Measurements from ENCODE around the gene XG.

Gene XG

GRCh38 chrX:2715066-2715600, 36.7 kb upstream of the XG start:
- Histone ChIP-seq H3K9me3 (replicated peaks in 1 of 2; ENCODE audit: control insufficient read depth in 2 of 2, insufficient read depth in 1 of 2, low read depth in 1 of 2, low read length in 2 of 2) (peaks cover 0 to 4% of the 10 kb centered on the region in 2 donors), H2BK12ac (ENCODE audit: low read length) (no peak overlapping the region), H3K9ac (ENCODE audit: low read depth, low read length, poor library complexity) (no peak overlapping the region), H3K18ac (ENCODE audit: low read length) (no peak overlapping the region), H3K4me3 (ENCODE audit: low read length in 2 of 2) (no peak overlapping the region), H3K27ac (replicated peaks; ENCODE audit: low read length) (no peak overlapping the region), H2AFZ (ENCODE audit: low read length) (no peak overlapping the region), H2AK5ac (ENCODE audit: low read depth, low read length) (no peak overlapping the region), H2BK5ac (ENCODE audit: low read length) (no peak overlapping the region), H2BK120ac (ENCODE audit: low read depth, low read length) (no peak overlapping the region), H3K4me2 (ENCODE audit: insufficient read depth, low read length, poor library complexity, severe bottlenecking) (no peak overlapping the region), H4K91ac (ENCODE audit: low read depth, low read length, poor library complexity) (no peak overlapping the region), H3K4ac (ENCODE audit: low read length) (no peak overlapping the region), H3K36me3 (replicated peaks in 1 of 2; ENCODE audit: control insufficient read depth in 2 of 2, insufficient read depth in 2 of 2, low read length in 2 of 2) (peaks cover 27 to 71% of the 10 kb centered on the region in 2 donors), H3K27me3 (ENCODE audit: control insufficient read depth in 3 of 3, insufficient read depth in 3 of 3, low read depth in 1 of 3, low read length in 3 of 3) (no peaks in the 10 kb centered on the region), H2BK15ac (ENCODE audit: low read length) (no peak overlapping the region), H3K4me1 (ENCODE audit: control insufficient read depth in 2 of 2, insufficient read depth in 1 of 2, low read depth in 1 of 2, low read length in 2 of 2) (peaks cover under 1 to 3% of the 10 kb centered on the region in 2 donors), H4K8ac (ENCODE audit: low read depth, low read length) (no peak overlapping the region), H3K79me1 (ENCODE audit: low read depth, low read length) (peaks cover 9% of the 10 kb centered on the region), H3K23ac (ENCODE audit: low read depth, low read length, poor library complexity) (no peak overlapping the region), H3K14ac (ENCODE audit: low read length) (no peak overlapping the region)
- no peak for DNase-seq (ENCODE audit: low spot score)
- WGBS, 2 donors (ENCODE audit: extremely low coverage in 2 of 2, insufficient read length in 2 of 2, insufficient replicate concordance in 1 of 2), result no CpG with 5 or more reads among the region's 11 CpGs

- Histone ChIP-seq H2BK15ac (ENCODE audit: low read length) (no peak overlapping the region), H3K79me1 (ENCODE audit: low read depth, low read length) (peaks cover 9% of the 10 kb centered on the region), H2AK5ac (ENCODE audit: low read depth, low read length) (no peak overlapping the region), H3K9ac (ENCODE audit: low read depth, low read length, poor library complexity) (no peak overlapping the region), H4K8ac (ENCODE audit: low read depth, low read length) (no peak overlapping the region), H3K4ac (ENCODE audit: low read length) (no peak overlapping the region), H3K4me2 (ENCODE audit: insufficient read depth, low read length, poor library complexity, severe bottlenecking) (no peak overlapping the region), H3K27ac (replicated peaks; ENCODE audit: low read length) (no peak overlapping the region), H3K14ac (ENCODE audit: low read length) (no peak overlapping the region), H2AFZ (ENCODE audit: low read length) (no peak overlapping the region), H3K23ac (ENCODE audit: low read depth, low read length, poor library complexity) (no peak overlapping the region), H2BK5ac (ENCODE audit: low read length) (no peak overlapping the region), H3K4me1 (ENCODE audit: control insufficient read depth in 2 of 2, insufficient read depth in 1 of 2, low read depth in 1 of 2, low read length in 2 of 2) (no peaks in the 10 kb centered on the region), H3K27me3 (ENCODE audit: control insufficient read depth in 3 of 3, insufficient read depth in 3 of 3, low read depth in 1 of 3, low read length in 3 of 3) (no peaks in the 10 kb centered on the region), H4K91ac (ENCODE audit: low read depth, low read length, poor library complexity) (no peak overlapping the region), H3K4me3 (ENCODE audit: low read length in 2 of 2) (no peak overlapping the region), H3K9me3 (replicated peaks in 1 of 2; ENCODE audit: control insufficient read depth in 2 of 2, insufficient read depth in 1 of 2, low read depth in 1 of 2, low read length in 2 of 2) (peaks cover 0 to 4% of the 10 kb centered on the region in 2 donors), H3K36me3 (replicated peaks in 1 of 2; ENCODE audit: control insufficient read depth in 2 of 2, insufficient read depth in 2 of 2, low read length in 2 of 2) (peaks cover 30 to 89% of the 10 kb centered on the region in 2 donors), H2BK120ac (ENCODE audit: low read depth, low read length) (no peak overlapping the region), H3K18ac (ENCODE audit: low read length) (no peak overlapping the region), H2BK12ac (ENCODE audit: low read length) (no peak overlapping the region)
- WGBS, 2 donors (ENCODE audit: extremely low coverage in 2 of 2, insufficient read length in 2 of 2, insufficient replicate concordance in 1 of 2), result no CpG with 5 or more reads among the region's 5 CpGs
- no peak for DNase-seq (ENCODE audit: low spot score)
These were observed 34.5 kb upstream of the XG start for GRCh38 chrX:2717312-2717711.

- Histone ChIP-seq H3K4ac (ENCODE audit: low read length) (no peak overlapping the region), H3K36me3 (replicated peaks in 1 of 2; ENCODE audit: control insufficient read depth in 2 of 2, insufficient read depth in 2 of 2, low read length in 2 of 2) (peaks cover 34 to 93% of the 10 kb centered on the region in 2 donors), H3K18ac (ENCODE audit: low read length) (no peak overlapping the region), H3K9ac (ENCODE audit: low read depth, low read length, poor library complexity) (no peak overlapping the region), H2BK5ac (ENCODE audit: low read length) (no peak overlapping the region), H2AK5ac (ENCODE audit: low read depth, low read length) (no peak overlapping the region), H4K8ac (ENCODE audit: low read depth, low read length) (no peak overlapping the region), H2BK15ac (ENCODE audit: low read length) (no peak overlapping the region), H4K91ac (ENCODE audit: low read depth, low read length, poor library complexity) (no peak overlapping the region), H3K4me1 (ENCODE audit: control insufficient read depth in 2 of 2, insufficient read depth in 1 of 2, low read depth in 1 of 2, low read length in 2 of 2) (no peaks in the 10 kb centered on the region), H3K27ac (replicated peaks; ENCODE audit: low read length) (no peak overlapping the region), H3K4me2 (ENCODE audit: insufficient read depth, low read length, poor library complexity, severe bottlenecking) (no peak overlapping the region), H3K79me1 (ENCODE audit: low read depth, low read length) (peaks cover 1% of the 10 kb centered on the region), H2AFZ (ENCODE audit: low read length) (no peak overlapping the region), H3K23ac (ENCODE audit: low read depth, low read length, poor library complexity) (no peak overlapping the region), H3K27me3 (ENCODE audit: control insufficient read depth in 3 of 3, insufficient read depth in 3 of 3, low read depth in 1 of 3, low read length in 3 of 3) (no peaks in the 10 kb centered on the region), H3K4me3 (ENCODE audit: low read length in 2 of 2) (no peak overlapping the region), H3K9me3 (replicated peaks in 1 of 2; ENCODE audit: control insufficient read depth in 2 of 2, insufficient read depth in 1 of 2, low read depth in 1 of 2, low read length in 2 of 2) (peaks cover 0 to 7% of the 10 kb centered on the region in 2 donors), H2BK120ac (ENCODE audit: low read depth, low read length) (no peak overlapping the region), H3K14ac (ENCODE audit: low read length) (no peak overlapping the region), H2BK12ac (ENCODE audit: low read length) (no peak overlapping the region)
- no peak for DNase-seq (ENCODE audit: low spot score)
- WGBS, 2 donors (ENCODE audit: extremely low coverage in 2 of 2, insufficient read length in 2 of 2, insufficient replicate concordance in 1 of 2), result no CpG with 5 or more reads among the region's 2 CpGs
These were observed 33.0 kb upstream of the XG start for GRCh38 chrX:2718821-2719220.

GRCh38 chrX:2719774-2720447, 31.9 kb upstream of the XG start:
- Histone ChIP-seq H2AK5ac (ENCODE audit: low read depth, low read length) (no peak overlapping the region), H3K4ac (ENCODE audit: low read length) (no peak overlapping the region), H3K9me3 (replicated peaks in 1 of 2; ENCODE audit: control insufficient read depth in 2 of 2, insufficient read depth in 1 of 2, low read depth in 1 of 2, low read length in 2 of 2) (peaks cover 0 to 7% of the 10 kb centered on the region in 2 donors), H3K9ac (ENCODE audit: low read depth, low read length, poor library complexity) (no peak overlapping the region), H2BK120ac (ENCODE audit: low read depth, low read length) (no peak overlapping the region), H2BK5ac (ENCODE audit: low read length) (no peak overlapping the region), H3K14ac (ENCODE audit: low read length) (no peak overlapping the region), H3K23ac (ENCODE audit: low read depth, low read length, poor library complexity) (no peak overlapping the region), H3K18ac (ENCODE audit: low read length) (no peak overlapping the region), H2BK15ac (ENCODE audit: low read length) (no peak overlapping the region), H3K27me3 (ENCODE audit: control insufficient read depth in 3 of 3, insufficient read depth in 3 of 3, low read depth in 1 of 3, low read length in 3 of 3) (no peaks in the 10 kb centered on the region), H3K36me3 (replicated peaks in 1 of 2; ENCODE audit: control insufficient read depth in 2 of 2, insufficient read depth in 2 of 2, low read length in 2 of 2) (peaks cover 37 to 94% of the 10 kb centered on the region in 2 donors), H3K27ac (replicated peaks; ENCODE audit: low read length) (no peak overlapping the region), H2AFZ (ENCODE audit: low read length) (no peak overlapping the region), H3K4me3 (ENCODE audit: low read length in 2 of 2) (no peak overlapping the region), H3K79me1 (ENCODE audit: low read depth, low read length) (peaks cover 1% of the 10 kb centered on the region), H4K8ac (ENCODE audit: low read depth, low read length) (no peak overlapping the region), H2BK12ac (ENCODE audit: low read length) (no peak overlapping the region), H3K4me2 (ENCODE audit: insufficient read depth, low read length, poor library complexity, severe bottlenecking) (no peak overlapping the region), H4K91ac (ENCODE audit: low read depth, low read length, poor library complexity) (no peak overlapping the region), H3K4me1 (ENCODE audit: control insufficient read depth in 2 of 2, insufficient read depth in 1 of 2, low read depth in 1 of 2, low read length in 2 of 2) (no peaks in the 10 kb centered on the region)
- DNase-seq (ENCODE audit: low spot score), result no peak
- no CpG with 5 or more reads among the region's 10 CpGs for WGBS, 2 donors (ENCODE audit: extremely low coverage in 2 of 2, insufficient read length in 2 of 2, insufficient replicate concordance in 1 of 2)
